Measurements from ENCODE around the gene POLR3H.

POLR3H gene

GRCh38 chr22:41551877-41552582 lies 7.8 kb upstream of the POLR3H start:
- Mint-ChIP-seq H3K4me1 (no peaks in the 10 kb centered on the region), H3K4me3 (no peak overlapping the region), H3K36me3 (no peaks in the 10 kb centered on the region), H3K9me3 (no peaks in the 10 kb centered on the region), H3K27ac (no peak overlapping the region), H3K27me3 (no peaks in the 10 kb centered on the region)

DNA sequence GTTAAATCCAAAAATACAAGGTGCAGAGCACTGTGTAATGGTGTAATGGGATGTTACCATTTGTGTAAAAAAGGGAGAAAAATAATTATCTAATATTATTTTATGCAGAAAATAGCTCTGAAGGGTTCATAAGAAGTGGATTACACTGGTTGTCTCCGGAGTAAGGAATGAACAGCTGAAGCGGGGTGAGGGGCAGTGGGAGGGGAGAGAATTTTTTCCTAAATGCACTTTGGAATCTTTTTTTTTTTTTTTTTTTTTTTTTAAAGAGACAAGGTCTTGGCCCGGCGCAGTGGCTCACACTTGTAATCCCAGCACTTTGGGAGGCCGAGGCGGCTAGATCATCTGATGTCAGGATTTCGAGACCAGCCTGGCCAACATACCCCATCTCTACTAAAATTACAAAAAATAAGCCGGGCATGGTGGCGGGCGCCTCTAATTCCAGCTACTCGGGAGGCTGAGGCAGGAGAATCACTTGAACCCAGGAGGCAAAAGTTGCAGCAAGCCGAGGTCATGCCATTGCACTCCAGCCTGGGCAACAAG lies 6.8 kb upstream of the POLR3H start:
- H3K27me3 Mint-ChIP-seq, result no peaks in the 10 kb centered on the region
- H3K9me3 Mint-ChIP-seq, result no peaks in the 10 kb centered on the region
- no peaks in the 10 kb centered on the region for H3K36me3 Mint-ChIP-seq
- no peaks in the 10 kb centered on the region for H3K4me1 Mint-ChIP-seq
- no peak overlapping the region for H3K4me3 Mint-ChIP-seq
- H3K27ac Mint-ChIP-seq, result no peak overlapping the region

DNA sequence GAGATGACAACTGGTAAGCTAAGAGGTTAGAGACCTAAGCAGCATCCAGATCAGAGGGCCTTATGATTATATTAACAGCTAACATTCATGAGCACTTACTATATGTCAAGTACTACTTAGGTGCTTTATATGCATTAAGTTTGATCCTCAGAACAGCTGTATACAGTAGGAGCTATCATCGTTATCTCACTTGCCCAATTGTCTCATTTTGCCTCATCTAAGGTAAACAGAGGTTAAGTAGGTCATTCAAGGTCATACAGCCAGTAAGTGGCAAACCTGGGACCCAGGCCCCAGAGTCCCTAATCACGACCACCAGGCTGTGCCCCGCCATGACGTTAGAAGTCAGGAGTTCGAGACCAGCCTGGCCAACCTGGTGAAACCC lies 4.6 kb upstream of the POLR3H start:
- H3K4me3 Mint-ChIP-seq, result no peak overlapping the region
- H3K27ac Mint-ChIP-seq, result no peak overlapping the region
- H3K4me1 Mint-ChIP-seq, result peaks cover 12% of the 10 kb centered on the region
- H3K27me3 Mint-ChIP-seq, result no peaks in the 10 kb centered on the region
- no peaks in the 10 kb centered on the region for H3K36me3 Mint-ChIP-seq
- no peaks in the 10 kb centered on the region for H3K9me3 Mint-ChIP-seq

DNA sequence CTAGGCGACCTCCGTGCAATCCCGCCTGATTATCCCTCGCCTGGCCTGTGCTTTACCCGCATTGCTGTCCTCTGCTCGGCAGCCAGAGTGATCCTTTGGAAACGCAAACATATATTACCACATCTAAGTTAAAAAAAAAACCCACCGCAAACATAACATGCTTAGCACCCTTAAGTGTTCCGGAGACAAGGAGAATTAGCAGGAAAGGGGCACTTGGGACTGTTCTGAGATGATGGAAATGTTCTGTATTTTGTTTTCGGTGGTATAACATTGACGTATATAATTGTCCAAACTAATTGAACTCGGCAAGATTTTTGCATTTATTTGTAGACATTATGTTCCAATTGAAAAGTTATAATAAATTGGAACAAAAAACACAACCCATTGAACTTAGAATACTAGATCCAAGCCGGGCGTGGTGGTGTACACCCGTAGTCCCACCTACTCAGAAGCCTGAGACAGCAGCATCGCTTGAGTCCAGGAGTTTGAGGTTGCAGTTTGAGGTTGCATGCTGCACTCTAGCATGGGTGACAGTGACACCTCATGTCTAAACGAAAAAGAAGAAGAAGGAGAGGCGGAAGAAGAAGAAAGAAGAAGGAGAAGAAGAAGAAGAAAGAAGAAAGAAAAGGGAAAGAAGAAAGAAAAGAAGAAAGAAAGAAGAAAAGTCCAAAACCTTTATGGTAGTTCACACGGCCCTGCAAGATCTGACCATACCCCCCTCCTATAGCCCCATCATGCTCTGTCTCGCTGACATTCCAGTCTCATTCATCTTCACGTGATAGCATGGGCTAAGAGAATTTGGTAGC lies 604 bp upstream of the POLR3H start:
- H3K36me3 Mint-ChIP-seq, result peaks cover 7% of the 10 kb centered on the region
- H3K27me3 Mint-ChIP-seq, result no peaks in the 10 kb centered on the region
- H3K9me3 Mint-ChIP-seq, result no peaks in the 10 kb centered on the region
- peak overlapping the region; percentile 99 for H3K27ac Mint-ChIP-seq
- H3K4me3 Mint-ChIP-seq, result peak overlapping the region; percentile 95
- peaks cover 39% of the 10 kb centered on the region for H3K4me1 Mint-ChIP-seq

DNA sequence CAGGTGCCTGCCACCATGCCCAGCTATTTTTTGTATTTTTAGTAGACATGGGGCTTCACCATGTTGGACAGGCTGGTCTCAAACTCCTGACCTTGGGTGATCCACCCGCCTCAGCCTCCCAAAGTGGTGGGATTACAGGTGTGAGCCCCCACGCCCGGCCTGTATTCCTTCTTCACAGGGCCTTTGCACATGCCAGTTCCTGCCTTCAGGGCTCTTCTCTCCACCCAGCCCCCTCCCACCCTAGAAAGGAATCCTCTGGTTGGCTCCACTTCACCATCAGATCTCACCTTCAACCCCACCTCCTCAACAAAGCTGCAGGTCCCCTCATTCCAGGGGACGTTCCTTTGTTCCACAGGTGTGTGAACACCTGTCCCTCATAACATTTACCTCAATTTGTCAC lies 2.0 kb downstream of the POLR3H start:
- peaks cover 42% of the 10 kb centered on the region for H3K4me1 Mint-ChIP-seq
- peaks cover 7% of the 10 kb centered on the region for H3K36me3 Mint-ChIP-seq

GRCh38 chr22:41541484-41541883 lies 2.8 kb downstream of the POLR3H start:
- Mint-ChIP-seq H3K36me3 (peaks cover 7% of the 10 kb centered on the region), H3K27ac (peak overlapping the region; percentile 53), H3K4me1 (peaks cover 42% of the 10 kb centered on the region), H3K4me3 (peak overlapping the region; percentile 95), H3K9me3 (no peaks in the 10 kb centered on the region), H3K27me3 (no peaks in the 10 kb centered on the region)

More for the DNA sequence above, 2.0 kb downstream of the POLR3H start:
- H3K4me3 Mint-ChIP-seq, result peak overlapping the region; percentile 95
- H3K27ac Mint-ChIP-seq, result peak overlapping the region; percentile 92
- H3K27me3 Mint-ChIP-seq, result no peaks in the 10 kb centered on the region
- no peaks in the 10 kb centered on the region for H3K9me3 Mint-ChIP-seq

DNA sequence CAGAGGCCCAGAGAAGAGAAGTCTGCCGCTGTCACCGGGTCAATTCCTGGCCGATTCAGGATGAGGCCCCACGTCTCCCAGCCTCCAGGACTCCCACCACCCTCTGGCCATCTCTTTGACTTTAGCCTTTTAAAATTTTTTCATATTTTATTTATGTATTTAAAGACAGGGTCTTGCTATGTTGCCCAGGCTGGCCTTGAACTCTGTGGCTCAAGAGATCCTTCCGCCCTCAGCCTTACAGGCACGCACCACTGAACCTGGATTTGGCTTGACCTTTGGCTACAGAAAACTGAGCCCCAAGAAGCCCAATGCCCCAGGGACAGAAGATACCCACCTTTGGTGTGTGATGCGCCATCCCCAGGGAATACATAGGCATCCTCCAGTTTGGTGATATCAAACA lies 3.9 kb downstream of the POLR3H start:
- no peaks in the 10 kb centered on the region for H3K27me3 Mint-ChIP-seq
- H3K9me3 Mint-ChIP-seq, result no peaks in the 10 kb centered on the region
- peaks cover 38% of the 10 kb centered on the region for H3K4me1 Mint-ChIP-seq
- H3K4me3 Mint-ChIP-seq, result no peak overlapping the region
- H3K36me3 Mint-ChIP-seq, result peaks cover 7% of the 10 kb centered on the region
- no peak overlapping the region for H3K27ac Mint-ChIP-seq

DNA sequence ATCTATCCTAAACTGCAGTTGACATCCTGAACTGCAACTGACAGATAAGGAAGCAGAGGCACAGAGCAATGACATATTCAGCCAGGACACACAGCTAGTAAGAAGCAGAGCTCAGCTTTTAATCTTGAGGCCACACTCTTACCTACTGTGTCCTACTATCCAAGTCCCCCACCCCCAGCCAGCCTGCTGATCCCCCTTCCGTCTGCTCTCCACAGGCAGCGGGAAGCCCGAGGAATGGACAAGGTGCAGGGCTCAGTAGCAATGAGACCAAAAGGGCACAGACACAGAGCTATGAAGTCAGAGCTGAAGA lies 4.3 kb downstream of the POLR3H start:
- Mint-ChIP-seq H3K4me3 (no peak overlapping the region), H3K27ac (no peak overlapping the region), H3K27me3 (no peaks in the 10 kb centered on the region), H3K36me3 (peaks cover 11% of the 10 kb centered on the region), H3K4me1 (peaks cover 39% of the 10 kb centered on the region), H3K9me3 (no peaks in the 10 kb centered on the region)

DNA sequence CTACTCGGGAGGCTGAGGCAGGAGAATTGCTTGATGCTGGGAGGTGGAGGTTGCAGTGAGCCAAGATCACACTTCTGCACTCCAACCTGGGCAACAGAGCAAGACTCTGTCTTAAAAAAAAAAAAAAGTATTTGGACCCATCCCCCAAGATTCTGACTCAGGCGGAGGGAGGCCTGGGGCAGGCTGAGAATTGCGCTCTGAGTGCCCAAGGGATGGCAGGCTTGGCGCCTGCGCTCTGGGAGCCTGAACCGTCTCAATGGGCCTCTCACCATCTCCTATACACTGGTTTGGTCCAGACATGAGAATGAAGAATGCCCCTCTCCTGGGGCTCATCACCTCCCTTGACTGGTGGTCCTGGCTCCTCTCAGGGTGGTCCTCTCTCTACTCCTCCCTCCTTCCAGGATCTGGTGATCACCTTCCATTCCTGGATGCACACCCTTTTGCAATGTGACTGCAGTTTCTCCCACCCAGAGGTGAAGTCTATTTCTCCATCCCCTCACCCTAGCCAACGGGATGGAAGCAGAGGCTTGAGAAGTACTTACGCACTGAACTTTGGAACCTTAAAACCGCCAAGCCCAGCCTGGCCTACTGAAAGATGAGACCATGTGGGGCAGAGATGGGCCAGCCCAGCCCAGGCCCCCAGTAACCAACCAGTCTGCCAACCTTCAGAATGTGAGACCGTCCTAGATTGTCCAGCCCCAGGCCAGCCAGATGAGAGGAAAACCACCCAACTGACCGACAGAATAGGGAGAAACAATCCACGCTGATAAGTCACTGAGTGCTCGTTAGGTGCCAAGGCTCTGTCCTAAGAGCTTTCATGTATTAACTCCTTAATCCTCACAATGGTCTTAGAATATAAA lies 4.9 kb downstream of the POLR3H start:
- H3K27me3 Mint-ChIP-seq, result no peaks in the 10 kb centered on the region
- H3K4me3 Mint-ChIP-seq, result no peak overlapping the region
- H3K27ac Mint-ChIP-seq, result no peak overlapping the region
- peaks cover 34% of the 10 kb centered on the region for H3K4me1 Mint-ChIP-seq
- H3K36me3 Mint-ChIP-seq, result peaks cover 11% of the 10 kb centered on the region
- no peaks in the 10 kb centered on the region for H3K9me3 Mint-ChIP-seq

- H3K27ac Mint-ChIP-seq, result no peak overlapping the region
- no peak overlapping the region for H3K4me3 Mint-ChIP-seq
- peaks cover 34% of the 10 kb centered on the region for H3K4me1 Mint-ChIP-seq
- H3K9me3 Mint-ChIP-seq, result no peaks in the 10 kb centered on the region
- H3K27me3 Mint-ChIP-seq, result no peaks in the 10 kb centered on the region
- peaks cover 11% of the 10 kb centered on the region for H3K36me3 Mint-ChIP-seq
Measured at GRCh38 chr22:41538583-41538982, 5.7 kb downstream of the POLR3H start.

- Mint-ChIP-seq H3K4me1 (peaks cover 27% of the 10 kb centered on the region), H3K9me3 (no peaks in the 10 kb centered on the region), H3K27ac (no peak overlapping the region), H3K27me3 (no peaks in the 10 kb centered on the region), H3K36me3 (peaks cover 6% of the 10 kb centered on the region), H3K4me3 (no peak overlapping the region)
Measured at GRCh38 chr22:41537203-41537602, 7.1 kb downstream of the POLR3H start.

DNA sequence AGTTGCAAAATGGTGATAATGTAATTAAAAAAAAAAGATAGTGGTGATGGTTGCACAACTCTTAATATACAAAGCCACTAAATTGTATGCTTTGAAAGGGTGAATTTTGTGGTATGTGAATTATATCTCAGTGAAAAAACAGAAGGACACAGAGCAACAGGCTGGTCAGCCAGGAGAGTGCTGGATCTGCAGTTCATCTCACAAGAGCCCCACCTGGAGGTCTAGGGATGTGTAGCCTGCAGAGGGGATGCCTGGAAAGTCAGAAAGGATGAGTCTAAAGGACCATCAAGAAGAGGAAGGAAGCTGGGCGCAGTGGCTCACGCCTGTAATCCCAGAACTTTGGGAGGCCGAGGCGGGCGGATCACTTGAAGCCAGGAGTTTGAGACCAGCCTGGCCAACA lies 9.0 kb downstream of the POLR3H start:
- Mint-ChIP-seq H3K9me3 (no peaks in the 10 kb centered on the region), H3K27ac (no peak overlapping the region), H3K36me3 (peaks cover 4% of the 10 kb centered on the region), H3K4me3 (no peak overlapping the region), H3K27me3 (no peaks in the 10 kb centered on the region), H3K4me1 (peaks cover 11% of the 10 kb centered on the region)

- no peak overlapping the region for H3K4me3 Mint-ChIP-seq
- H3K36me3 Mint-ChIP-seq, result peaks cover 4% of the 10 kb centered on the region
- H3K27ac Mint-ChIP-seq, result no peak overlapping the region
- peaks cover 7% of the 10 kb centered on the region for H3K4me1 Mint-ChIP-seq
- no peaks in the 10 kb centered on the region for H3K27me3 Mint-ChIP-seq
- H3K9me3 Mint-ChIP-seq, result no peaks in the 10 kb centered on the region
Measured at GRCh38 chr22:41534219-41534618, 10.1 kb downstream of the POLR3H start.

DNA sequence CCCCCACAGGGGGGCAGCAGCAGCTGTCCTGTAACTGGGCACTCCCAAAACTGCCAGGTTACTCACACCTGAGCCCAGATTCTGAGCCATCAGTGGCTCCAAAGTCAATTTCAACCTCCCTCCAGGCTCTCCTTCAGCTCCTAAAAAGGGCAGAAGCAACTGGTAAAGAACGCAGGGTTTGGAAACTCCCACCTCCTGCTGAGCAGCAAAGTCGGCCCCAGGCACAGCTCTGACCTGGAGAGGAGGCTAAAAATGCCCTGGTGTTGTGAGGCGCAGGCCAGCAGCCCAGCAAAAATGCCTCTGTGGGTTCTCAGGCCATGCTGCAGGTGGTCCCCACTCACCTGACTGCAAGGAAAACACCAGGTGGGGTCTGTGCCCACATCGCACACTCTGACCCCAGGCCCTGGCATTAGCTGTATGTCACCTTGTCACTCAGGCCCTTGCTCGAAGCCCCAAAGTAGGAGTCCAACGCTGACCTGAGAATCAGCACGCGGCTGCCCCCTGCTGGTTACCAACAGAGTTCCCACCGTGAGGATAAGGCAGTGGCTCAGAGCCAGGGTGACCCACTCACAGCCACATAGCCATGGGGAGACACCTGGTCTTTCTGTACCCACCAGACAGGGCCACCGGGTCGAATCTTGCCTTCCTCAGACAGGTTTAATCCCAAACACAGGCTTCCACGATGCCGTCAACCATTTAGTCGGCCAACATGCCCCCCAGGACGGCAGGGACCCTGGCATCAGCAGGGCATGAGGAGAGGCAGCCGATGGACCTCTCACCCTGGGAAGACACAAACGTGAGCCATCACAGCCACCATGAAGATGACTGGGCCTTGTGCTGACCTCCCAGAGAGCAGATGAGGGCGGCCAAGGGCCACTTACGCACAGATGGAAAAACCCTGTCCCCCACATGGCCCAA lies 11.1 kb downstream of the POLR3H start:
- H3K4me3 Mint-ChIP-seq, result no peak overlapping the region
- peak overlapping the region; percentile 72 for H3K27ac Mint-ChIP-seq
- H3K36me3 Mint-ChIP-seq, result peaks cover 7% of the 10 kb centered on the region
- peaks cover 11% of the 10 kb centered on the region for H3K4me1 Mint-ChIP-seq
- no peaks in the 10 kb centered on the region for H3K27me3 Mint-ChIP-seq
- no peaks in the 10 kb centered on the region for H3K9me3 Mint-ChIP-seq
